ENCODE measurements around the gene RAPGEF3. TPM values are rescaled to one million over a fixed set of nuclear protein-coding genes. Genes with fewer than 3 reads are reported as not detected.

Gene RAPGEF3
- total RNA-seq, 1 donor from 2014 or later: 9.0 TPM

DNA sequence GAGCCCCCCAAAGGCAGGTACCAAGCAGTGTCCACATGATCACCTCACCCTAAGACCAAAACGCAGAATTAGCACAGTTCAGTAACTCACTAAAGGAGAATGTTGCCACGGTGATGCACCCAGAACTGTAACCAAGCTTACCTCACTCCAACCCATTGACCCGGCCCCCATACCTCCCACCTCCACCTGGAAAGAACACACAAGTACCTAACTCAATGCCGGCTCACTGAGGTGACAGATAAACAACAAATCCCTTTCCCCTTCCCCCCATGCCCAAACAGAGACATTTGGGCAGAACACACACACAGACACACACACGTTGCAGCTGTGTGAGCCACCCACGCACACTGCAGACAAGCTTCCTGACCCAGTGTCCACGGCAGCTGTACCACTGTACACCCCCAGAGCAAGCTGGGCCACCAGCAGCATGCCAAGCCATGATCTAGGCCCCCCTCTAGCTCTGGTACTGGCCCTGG is 1.3 kb downstream of the RAPGEF3 start:
- no peak for DNase-seq

DNA sequence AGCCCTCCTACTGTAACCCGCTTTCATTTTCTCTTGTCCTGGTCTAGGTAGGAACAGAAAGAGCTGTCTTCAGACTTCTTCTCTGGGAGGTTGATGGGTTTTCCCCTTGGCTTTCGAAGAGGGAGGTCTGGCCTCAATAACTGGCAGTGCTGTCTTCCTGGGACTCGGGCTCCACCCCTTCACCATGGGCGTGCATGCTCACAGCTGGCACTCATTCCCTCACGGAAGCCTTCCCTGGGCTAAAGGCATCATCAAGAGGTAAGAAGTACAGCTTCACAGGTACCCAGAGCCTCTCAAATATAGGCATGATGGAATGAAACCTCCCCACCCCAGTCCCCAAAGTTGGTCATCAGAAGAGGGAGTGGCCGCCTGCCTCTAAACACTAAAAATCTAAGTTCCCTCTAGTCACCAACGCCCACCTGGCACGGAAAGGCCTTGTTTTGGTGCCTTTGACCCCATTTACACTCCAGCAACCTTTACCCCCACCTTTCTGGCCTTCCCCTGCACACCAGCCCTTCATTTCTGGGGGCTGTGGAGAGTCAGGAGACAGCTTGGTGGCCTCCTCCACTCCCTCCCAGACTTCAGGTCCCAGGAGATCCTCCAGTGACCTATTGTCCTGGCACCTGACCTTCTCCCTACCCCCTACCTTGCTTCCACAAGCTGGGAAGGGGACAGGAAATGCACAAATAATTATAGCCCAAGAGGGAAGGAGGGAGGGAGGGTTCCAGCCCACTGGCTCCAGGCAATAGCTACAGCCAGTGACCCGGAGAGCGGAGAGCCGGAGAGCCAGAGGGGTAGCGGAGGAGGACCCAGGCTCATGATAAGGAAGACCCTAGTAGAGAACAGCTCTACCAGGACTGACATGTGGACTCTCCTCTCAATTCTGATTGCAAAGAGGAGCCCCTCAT is 2.8 kb downstream of the RAPGEF3 start:
- DNase-seq: no peak

DNA sequence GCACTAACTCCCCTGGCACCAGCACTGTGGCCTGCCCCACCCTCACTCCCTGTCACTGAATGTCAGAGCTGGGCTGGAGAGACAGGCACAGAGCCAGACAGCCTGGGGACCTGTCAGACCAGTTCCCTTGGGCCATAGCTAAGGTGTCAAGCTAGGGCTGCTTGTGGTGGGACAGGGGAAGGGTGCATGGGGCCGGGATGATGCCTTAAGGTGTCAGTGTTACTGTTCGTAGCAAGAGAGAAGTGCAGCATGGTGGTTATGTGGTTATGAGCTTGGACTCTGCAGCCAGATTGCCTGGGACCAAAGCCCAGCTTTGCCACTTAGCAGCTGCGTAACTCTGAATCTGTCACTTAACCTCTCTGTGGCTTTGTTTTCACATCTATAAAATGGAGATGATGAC is 3.8 kb downstream of the RAPGEF3 start:
- DNase-seq: no peak

DNA sequence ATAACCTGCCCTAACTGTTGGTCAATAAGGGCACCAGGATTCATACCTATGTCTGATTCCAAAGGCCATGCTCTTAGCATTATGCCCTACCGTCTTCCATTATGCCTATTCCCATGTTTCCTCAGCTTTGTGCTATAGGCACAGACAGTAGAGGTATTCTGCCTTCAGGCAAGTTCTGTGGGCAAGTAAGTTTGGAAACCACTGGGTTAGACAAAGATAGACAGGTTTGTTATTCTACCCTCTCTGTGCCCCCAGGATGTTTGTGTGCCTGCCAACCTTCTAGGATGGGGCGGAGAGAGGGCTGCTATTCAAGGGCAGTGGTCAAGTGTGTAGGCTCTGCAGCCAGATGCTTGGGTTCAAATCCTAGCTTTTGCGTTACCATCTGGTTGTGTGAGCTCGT is 4.6 kb downstream of the RAPGEF3 start:
- no peak for DNase-seq

DNA sequence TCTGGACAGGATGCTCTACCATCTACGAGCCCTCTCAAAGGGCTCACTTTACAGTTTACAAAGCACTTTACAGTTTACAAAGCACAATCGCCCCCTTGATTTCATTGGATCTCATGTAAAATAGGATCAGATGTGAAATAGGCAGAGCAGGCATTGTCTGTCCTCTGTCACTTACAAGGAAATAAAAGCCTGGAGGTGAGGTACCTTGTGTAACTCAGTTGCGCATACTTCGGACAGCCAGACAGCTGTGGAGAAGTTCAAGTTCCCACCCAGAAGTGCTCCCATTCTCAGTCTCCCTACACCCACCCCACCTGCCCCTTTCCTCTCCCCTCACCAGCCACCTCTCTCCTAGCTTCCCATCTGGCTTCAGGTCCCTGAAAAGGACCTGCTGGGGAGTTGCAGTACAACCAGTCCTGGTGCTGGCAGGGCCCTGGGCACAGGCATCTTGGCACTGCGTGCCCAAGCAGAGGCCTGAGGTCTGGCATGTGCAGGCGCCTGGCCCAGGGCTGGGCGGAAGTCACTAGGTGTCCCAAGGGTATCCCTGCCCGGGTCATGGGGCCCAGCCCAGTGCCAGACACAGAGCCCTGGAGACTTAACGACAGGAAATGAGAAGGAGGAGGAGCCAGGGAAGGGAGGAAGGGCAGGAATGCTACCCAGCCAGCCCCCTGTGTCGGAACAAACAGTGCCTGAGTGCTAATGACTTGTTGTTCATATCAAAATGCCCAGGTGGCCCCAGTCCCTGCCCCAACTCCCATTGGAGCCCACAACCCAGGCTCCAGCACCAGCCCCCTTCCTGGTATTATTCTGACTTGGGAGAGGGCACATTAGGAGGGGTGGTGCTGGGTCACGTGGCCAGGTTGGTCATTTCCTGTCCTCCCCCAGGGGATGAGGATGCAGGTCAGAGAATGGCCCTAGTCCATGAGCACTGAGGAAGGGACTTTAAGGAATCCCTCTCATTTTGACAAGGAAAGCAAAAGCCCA is 5.4 kb downstream of the RAPGEF3 start:
- no peak for DNase-seq

DNA sequence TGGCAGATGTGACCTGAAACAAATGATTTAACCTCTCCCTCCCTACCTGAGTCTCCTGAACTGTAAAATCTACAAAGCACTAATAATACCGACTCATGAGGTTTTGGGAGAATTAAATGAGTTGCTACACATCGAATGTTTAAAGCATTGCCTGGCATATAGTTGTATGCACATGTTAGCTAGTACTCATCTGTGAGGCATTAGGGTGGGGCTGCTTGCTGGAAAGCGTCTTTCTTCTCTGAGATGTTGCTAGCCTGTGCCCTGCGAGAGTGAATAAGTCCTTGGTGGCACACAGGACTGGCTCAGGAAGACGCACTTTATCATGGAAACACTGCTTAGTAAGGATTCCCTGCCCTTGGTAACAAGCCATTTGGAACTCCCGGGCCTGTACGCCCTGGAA is 6.1 kb downstream of the RAPGEF3 start:
- no peak for DNase-seq

DNA sequence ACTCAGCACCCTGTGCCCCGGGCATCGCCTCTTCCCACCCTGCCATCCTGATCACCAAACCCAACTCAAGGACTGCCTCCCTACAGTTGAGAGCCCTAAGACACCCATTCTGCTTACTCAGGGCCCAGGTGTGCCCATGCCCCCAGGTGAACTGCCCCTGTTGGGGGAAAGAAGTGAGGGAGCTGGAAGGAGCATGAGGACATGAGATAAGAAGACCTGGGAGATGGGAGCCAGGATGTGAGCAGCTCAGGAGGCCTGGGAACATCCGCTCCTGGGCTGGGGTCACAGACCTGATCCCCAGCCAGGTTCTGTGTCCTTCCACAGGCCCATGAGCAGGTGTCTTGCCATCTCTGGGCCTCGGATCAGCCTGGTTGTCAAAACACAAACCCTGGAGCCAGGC is 6.6 kb downstream of the RAPGEF3 start:
- no peak for DNase-seq

DNA sequence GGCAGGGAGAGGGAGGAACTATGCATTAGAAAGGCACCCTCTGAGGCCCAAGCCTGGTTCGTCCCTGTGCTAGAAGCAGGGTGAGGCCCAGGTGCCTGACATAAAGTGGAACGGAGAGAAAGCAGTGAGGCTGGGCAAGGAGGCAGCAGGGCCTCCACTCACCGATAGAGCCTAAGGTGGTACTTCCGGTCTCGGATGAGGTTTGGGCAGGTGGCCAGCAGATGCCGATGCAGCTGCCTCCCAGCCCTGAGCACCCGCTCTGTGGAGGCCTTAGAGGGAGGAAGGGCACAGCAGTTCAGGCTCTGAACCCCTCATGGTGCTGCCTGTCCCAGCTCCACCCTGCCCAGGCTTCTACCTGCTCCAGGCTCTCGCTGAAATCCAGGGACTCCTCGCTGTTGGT is 7.1 kb downstream of the RAPGEF3 start:
- DNase-seq: no peak

DNA sequence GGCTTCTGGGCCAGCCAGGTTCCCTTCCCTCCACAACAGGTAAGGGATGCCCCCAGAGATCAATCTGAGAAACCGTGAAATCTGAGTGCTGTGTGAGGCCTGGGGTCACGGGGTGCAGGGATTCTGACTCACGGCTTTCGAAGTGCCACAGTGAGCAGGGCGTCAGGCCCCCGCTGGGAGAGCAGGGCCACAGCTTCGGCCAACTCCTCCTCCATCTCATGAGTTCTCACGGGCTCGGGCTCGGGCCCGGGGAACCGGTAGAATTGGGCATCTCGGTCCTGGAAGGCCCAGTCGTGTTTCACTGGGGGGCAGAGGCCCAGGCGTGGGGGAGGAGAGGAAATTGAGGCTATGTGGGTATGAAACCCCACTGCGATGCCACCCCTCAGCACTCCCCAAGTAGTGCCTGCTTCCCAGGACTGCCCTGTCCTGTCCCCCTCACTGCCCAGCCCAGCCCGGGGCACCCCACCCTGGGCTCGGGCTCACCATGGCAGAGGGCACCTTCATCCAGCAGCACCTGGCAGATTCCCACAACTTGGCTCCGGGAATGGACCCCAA is 7.7 kb downstream of the RAPGEF3 start:
- DNase-seq: no peak

DNA sequence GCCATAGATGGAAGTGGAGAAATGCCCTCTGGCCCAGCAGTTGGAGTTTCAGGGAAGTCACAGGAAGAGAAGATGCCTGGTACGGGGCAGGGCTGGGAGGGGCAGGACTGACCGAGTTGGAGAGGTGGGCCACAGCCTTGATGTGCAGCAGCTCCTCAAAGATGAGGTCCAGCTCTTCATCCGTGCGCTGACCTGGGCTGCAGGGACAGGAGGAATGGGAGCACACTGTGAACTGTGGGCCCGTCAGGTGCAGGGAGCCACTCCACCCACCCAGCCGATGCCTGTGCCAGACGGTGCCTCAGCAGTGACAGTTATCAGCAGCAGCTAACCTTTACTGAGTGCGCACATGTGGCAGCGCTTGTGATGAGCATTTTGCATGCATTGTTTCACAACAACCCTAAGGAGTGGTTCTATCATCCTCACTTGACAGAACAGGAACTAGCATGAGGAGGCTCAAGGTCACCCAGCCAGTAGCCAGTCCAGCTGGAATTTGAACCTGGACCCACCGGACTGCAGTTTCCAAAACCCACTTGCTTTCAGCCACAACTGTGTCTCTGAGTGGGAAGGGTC is 8.4 kb downstream of the RAPGEF3 start:
- no peak for DNase-seq

DNA sequence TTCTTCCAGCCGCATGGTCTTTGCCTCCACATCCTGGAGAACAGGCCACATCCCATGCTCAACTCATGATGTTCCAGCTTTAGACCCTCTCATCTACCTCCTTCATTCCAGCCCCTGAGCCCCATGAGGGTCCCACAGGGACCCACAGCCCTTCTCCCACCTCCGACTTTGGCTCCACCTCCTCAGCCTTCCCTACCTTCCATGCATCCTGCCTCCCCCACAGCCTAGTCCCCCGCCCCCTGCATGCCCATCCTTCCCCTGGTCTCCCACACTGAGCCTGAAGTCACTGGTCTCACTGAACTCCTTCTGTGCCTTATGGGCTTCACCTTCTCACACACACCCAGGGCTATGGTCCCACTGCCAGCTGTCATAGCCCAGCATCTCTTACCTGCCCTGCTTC is 9.8 kb downstream of the RAPGEF3 start:
- no peak for DNase-seq

DNA sequence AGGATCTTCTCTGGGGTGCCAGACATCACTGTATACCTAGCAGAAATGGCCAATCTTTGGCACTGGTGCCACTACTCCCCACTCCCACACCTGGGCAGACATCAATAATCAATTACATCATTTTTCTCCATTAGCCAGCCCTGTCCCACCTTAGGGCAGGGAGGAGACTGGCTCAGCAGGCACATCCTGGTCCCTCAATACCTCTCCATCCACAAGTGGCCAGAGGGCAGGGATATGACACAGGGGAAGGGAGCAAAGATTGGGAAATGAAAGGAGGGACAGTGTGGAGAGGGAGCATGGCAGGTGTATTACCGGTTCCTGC is 10.2 kb downstream of the RAPGEF3 start:
- no peak for DNase-seq

DNA sequence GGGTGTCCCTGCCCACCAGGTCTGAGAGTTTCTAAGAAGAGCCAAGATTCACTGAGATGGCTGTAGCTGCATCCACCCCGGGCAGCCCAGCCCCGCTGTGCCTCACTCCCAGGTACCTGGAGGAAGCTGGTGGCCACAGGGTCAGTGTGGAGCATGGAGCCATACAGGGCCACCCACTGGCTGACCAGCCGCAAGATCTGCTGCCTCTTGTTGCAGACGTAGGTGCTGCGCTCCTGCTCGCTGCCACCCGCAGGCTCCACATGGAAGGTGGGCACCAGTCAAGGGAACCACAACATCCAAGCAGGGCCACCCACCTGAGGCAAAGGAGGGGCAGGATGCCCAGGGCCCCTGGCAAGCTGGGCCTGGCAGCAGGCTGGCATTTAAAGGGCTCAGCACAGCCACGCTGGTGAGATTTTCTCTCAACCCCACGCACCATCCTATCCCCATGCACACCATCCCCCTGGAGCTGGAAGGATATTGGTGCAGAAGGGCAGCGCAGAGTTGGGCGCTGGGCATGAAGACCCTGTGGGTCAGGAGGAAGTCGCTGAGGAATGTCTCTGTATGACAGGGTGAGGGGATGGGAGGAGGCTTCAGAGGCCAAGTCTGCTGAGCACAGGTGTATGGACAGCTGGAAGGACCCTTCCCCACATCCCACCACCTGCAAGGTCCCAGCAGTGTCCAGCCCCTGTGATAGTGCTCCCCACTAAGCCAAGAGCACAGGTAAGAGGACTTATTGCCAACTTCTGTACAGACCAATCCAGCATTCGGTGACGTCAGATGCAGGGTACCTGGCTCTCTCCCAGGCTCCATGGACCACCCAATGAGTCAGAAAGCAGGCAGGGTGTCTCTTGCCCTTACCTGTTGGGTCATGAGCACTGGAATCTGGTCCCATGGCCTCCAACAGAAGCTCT is 10.8 kb downstream of the RAPGEF3 start:
- DNase-seq: no peak

DNA sequence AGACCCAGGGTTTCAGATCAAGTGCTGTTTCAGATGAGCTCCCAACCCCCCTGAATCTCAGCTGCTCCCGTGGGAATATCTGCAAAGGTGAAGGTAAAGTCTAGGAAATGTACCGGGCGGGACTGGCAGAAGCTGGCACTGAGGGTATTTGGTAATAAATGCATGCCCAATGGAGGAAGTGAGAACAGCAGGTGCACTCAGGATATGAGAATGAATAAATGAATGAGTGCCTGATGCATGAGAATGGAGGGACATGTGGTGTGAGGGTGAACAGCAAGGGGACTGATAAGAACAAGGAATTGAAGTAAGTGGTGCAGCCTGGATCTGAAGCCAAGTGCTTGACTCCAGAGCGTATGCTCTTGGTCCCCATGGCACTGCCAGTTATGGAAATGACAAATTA is 11.6 kb downstream of the RAPGEF3 start:
- no peak for DNase-seq

DNA sequence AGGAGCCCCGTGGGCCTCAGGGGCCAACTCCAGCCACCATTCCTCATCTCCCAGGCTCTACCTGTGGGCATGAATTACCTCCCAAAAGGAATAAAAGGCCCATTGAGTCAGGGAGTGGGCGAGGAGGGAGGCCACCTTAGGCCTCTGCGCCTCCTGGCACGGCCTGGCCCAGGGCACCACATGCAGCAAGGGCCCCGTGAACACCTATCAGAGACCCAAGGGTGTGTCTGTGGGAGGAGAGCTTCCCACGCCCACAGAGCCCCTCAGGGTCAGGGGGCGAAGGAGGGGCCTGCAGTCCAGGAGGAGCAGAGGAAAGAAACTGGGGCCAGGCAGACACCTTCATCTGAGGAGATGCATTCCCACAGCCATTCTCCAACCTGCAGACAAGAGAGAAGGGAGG is 12.2 kb downstream of the RAPGEF3 start:
- DNase-seq: no peak

DNA sequence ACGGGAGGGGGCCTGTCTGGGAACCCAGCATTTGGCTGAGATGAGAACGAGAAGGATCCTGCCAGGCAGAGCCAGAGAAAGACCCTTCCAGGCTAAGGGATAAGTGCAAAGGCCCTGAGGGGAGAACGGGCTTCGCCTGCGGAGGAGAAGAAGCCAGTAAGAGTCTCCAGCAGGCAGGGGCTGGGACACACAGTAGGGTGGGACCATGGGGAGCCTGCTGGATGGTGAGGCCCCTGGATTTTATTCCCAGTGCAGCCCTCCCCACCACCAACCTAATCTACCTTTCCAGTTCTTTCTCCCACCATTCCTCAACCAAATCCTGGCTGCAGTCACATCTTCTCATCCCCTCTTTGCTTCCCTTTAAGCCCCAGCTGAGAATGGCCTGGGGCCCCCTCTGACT is 12.6 kb downstream of the RAPGEF3 start:
- no peak for DNase-seq

DNA sequence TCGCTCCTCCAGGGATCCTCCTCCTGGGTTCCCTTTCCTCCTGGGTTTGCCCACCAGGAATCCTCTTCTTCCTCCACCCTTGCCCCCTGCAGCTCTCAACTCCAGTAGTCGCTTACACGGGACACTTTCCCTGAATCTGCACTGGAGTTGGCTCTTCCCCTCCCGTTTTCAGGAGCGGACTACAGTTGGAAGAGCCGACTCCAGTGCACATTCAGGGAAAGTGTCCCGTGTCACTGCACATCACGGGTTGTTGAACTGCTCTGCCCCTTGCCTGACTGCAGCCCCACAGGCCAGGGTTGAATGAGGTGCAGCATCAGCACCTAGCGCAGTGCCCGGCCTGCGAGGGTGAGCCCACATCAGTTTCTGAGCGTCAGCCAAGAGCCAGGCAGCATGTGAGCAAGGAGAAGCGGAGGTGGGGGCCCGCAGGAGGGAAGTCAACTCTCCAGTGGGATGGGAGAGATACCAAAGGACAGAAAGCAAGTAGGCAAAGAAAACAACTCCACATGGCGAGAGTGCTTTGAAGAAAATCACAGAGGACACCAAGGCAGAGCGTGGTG is 13.1 kb downstream of the RAPGEF3 start:
- no peak for DNase-seq

DNA sequence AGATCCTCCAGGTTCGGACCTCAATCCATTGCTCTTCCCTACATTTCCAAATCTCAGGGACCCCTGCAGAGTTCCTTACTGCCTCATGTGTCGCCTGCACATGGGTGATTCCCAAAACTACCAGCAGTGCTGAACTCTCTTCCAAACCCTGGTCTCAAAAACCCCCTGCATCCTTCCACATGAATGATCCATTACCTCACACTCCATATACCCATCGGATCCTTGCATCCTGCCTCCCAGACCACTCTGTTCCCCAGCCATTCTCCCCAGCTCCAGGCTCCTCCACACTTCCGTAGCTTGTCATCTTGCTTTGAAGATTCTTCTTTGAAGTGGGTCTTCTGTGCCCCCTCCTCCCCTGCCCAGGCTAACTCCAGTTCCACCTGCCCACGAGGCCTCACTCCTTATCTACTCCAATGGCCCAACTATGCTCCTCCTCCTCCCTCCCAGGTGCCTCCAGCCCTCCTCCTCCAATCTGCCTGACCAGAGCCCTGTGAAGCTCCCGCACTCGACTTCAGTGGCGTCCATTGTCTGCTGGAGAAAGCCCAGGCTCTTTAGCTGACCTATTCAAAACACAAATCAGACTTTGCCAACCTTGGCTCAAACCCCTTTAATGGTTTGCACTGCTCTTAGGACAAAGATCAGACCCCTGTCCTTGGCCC is 13.8 kb downstream of the RAPGEF3 start:
- DNase-seq: no peak

DNA sequence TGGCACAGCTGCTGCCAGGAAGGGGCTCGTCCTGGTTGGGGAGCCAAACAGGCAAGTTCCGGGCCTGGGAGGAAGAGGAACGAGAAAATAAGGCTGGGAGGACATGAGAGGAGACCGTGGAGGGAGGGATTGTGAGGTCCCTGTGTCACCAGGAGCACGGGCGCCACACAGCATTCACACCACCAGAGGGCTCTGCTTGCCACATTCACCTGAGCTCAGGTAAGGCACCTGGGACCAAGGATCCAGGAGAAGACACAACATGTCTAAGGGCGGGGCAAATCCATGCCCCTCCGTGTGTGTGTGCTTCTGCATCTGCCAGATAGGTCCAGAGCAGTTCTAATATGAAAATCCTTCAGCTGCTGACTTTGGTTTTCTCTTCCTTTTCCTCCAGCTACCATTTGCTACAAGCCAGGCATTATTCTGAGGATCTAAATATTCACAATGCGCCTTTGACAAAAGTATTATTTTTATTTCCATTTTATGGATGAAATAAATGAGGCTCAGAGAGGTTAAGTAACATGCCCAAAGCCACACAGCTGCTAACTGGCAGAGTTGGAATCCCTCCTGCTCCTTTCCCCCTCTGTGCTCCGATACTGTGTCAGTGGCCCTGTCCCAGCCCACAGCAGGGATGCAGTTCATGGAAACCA is 14.6 kb downstream of the RAPGEF3 start:
- no peak for DNase-seq

DNA sequence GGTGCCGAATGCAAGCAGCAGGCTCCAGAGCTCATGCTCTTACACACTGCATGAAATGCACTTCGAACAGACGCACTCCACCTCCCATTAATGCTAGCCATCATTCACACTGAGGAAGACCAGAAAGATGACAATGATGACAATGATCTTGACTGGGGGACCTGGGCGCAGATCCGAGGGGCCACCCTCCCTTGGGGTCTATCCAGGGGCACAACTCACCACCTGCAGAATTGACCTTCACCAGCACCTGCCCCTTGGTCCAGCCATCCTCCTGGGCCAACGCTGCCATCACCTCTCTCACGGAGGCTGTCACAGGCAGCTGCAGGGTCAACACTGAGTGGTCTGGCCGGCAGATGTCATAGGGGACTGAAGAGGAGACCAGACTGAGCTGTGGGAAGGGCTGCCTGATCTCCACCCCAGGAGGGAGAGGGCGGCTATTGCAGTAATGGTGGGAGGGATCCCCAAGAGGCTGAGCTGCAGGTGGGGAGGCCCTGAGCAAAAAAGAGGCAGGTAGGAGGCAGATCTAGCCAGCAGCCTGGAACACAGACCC is 15.3 kb downstream of the RAPGEF3 start:
- no peak for DNase-seq

Data from occipital lobe (tissue), 2 donors.